Choroid plexus epithelial cell (primary cell): ENCODE data around the gene OR4K17.
"Not testable (repeated sequence)": the region's sequence is repeated elsewhere in the genome, so short reads cannot be mapped to it uniquely, and the experiment has no call there.

Experiments used
- DNase-seq: peaks from one replicate; pipeline ENCODE4 v3.0.0-alpha.2; 2010; ENCODE audit warnings: low read depth
- H3K4me3 ChIP-seq: 2 replicates; pipeline ENCODE4 v1.5.1; 2011; ENCODE audit warnings: low read depth, mild to moderate bottlenecking, control low read depth, low read length, moderate library complexity
- TF ChIP-seq, protein P1 (sequence below): conservative IDR thresholded peaks from 2 replicates; pipeline ENCODE4 v1.5.1; 2011; ENCODE audit warnings: low read depth, mild to moderate bottlenecking, control low read depth, inconsistent platforms, low read length, moderate library complexity

OR4K17 gene, protein sequence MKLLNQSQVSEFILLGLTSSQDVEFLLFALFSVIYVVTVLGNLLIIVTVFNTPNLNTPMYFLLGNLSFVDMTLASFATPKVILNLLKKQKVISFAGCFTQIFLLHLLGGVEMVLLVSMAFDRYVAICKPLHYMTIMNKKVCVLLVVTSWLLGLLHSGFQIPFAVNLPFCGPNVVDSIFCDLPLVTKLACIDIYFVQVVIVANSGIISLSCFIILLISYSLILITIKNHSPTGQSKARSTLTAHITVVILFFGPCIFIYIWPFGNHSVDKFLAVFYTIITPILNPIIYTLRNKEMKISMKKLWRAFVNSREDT

DNA sequence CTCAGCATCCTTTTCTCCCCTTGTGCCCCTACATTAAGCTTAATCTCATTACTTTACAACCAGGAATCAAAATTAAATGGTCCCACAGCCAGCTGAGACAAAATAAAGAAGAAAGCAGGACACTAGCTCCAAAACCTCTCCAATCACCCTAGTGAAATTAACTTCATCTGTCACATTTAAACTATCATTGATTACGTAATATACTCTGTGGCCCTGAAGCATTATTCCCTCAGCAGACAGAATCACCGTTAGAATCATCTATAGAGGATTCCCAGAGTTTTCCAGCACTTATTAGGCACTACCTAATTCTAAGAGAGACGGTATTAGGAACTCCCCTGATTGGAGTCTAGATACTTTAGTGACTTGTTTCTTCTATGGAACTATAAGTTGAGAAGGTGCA lies at the start of gene OR4K17:
TSS of gene OR4K17 (plus strand) at position 302 of the 400 bp plus-strand sequence. CDS start 6,761 bp downstream, outside the sequence.
- H3K4me3 ChIP-seq = no peak within 1 kb of the TSS
- no peak for DNase-seq
- TF ChIP-seq, protein P1, sequence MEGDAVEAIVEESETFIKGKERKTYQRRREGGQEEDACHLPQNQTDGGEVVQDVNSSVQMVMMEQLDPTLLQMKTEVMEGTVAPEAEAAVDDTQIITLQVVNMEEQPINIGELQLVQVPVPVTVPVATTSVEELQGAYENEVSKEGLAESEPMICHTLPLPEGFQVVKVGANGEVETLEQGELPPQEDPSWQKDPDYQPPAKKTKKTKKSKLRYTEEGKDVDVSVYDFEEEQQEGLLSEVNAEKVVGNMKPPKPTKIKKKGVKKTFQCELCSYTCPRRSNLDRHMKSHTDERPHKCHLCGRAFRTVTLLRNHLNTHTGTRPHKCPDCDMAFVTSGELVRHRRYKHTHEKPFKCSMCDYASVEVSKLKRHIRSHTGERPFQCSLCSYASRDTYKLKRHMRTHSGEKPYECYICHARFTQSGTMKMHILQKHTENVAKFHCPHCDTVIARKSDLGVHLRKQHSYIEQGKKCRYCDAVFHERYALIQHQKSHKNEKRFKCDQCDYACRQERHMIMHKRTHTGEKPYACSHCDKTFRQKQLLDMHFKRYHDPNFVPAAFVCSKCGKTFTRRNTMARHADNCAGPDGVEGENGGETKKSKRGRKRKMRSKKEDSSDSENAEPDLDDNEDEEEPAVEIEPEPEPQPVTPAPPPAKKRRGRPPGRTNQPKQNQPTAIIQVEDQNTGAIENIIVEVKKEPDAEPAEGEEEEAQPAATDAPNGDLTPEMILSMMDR = no peak

DNA sequence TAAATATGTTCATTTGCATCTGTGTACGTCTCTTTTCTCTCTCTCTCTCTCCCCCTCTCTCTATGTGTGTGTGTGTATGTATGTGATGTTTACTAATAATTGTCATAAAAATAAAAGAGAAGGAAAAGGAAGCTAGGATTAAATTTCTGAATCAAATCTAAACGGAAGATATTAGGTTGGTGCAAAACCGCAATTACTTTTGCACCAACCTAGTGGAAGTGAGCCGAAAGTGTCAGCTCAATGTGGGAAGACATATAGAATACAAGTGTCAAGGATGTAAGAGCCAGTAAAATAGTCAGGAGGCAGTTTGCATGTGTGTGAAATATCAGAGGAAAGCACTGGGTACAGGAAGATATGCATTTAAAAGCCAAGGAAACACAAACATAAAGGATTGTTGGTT lies 18.5 kb upstream of the OR4K17 start:
- TF ChIP-seq, protein P1 = no peak

DNA sequence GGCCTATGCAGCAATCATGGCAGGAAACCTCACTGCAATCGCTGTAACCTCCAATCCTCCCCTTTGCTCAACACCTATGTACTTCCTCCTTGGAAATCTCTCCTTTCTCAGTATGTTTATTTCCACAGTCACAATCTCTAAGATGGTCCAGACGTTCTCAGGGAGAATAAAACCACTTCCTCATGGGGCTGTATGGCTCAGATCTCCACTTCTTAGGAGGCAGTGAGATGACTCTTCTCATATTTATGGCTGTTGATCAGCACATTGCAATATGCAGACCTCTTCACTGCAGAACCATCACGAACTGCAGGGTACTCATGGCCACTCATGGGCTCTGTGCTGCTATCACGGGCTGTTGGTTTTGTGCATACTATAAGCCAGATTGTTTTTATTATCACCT lies 17.1 kb upstream of the OR4K17 start:
- TF ChIP-seq, protein P1 = no peak
- H3K4me3 ChIP-seq = no peak overlapping the region
- DNase-seq = no peak

More for the DNA sequence above, 18.5 kb upstream of the OR4K17 start:
- no peak overlapping the region for H3K4me3 ChIP-seq
- no peak for DNase-seq

DNA sequence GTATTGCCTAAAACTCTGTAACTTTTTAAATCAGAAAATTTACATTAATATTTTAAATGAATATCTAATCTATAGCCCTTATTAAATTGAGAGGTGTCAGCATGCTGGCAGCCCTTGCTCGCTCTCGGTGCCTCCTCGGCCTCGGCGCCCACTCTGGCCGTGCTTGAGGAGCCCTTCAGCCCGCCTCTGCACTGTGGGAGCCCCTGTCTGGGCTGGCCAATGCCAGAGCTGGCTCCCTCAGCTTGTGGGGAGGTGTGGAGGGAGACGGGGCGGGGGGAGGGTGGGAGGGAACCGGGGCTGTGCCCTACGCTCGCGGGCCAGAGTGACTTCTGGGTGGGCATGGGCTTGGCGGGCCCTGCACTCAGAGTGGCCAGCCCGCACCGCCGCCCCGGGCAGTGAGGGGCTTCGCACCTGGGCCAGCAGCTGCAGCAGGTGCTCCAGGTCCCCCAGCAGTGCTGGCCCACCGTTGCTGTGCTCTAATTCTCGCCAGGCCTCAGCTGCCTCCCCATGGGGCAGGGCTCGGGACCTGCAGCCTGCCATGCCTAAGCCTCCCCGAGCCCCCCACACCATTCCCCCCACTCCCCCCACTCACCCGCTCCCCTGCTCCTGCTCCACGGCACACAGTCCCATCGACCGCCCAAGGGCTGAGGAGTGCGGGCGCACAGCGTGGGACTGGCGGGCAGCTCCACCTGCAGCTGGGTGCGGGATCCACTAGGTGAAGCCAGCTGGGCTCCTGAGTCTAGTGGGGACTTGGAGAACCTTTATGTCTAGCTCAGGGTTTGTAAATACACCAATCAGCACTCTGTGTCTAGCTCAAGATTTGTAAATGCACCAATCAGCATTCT lies 11.4 kb upstream of the OR4K17 start:
- H3K4me3 ChIP-seq, DNase-seq: not testable (repeated sequence)

DNA sequence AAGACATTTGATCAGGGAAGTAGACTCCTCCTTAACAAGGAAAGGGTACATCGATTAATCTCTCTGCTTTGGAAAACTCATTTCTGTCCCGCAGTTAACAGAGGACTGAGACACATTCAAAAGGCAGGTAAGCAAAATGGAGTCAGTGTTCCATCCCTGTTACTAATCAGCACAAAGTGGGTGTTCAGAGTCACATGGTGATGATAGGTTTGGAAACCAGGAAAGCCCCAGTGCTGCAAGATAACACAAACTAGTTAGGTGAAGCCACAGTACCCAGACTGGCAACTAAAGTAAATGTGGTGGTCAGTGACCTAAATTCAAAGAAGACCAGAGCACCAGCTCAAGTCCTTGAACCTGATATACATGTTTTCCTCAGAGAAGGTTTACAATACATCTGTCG lies 1.8 kb downstream of the OR4K17 start:
- H3K4me3 ChIP-seq = no peak overlapping the region
- no peak for DNase-seq
- TF ChIP-seq, protein P1 = no peak

DNA sequence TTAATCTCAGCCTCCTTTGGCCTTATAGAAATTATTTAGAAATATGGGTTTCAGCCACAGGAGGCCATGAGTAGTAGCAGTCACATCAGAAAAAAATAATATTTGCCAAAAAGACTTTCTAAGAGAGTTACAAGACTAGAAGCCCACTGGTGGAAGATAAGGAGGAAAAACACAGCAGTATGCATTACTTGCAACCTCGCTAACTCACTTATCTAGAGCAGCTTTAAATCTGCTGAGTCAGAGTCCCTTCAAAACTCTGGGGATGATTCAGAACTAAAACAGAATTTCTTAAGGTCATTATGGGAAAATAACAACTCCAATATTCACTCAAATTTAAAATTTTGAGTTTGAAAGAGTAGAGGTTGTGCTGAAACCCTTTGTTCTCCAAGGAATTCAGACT lies 6.2 kb downstream of the OR4K17 start:
- DNase-seq = no peak
- TF ChIP-seq, protein P1 = no peak
- H3K4me3 ChIP-seq = no peak overlapping the region

DNA sequence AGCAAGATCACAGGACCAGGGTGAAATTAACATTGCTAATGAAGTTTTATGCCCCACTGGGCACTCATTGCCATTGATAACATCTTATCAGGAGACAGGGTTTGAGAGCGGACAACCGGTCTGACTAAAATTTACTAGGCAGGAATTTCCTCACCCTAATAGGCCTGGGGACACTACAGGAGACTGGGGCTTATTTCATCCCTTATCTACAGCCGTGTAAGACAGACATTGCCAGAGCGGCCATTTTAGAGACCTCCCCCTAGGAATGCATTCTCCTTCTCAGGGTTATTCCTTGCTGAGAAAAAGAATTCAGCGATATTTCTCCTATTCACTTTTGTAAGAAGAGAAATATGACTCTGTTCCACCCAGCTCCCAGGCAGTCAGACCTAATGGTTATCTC lies 8.3 kb downstream of the OR4K17 start:
- H3K4me3 ChIP-seq = no peak overlapping the region
- TF ChIP-seq, protein P1 = no peak
- DNase-seq = no peak
